Measurements from ENCODE around the gene MTIF2. TPM values are rescaled to one million over a fixed set of nuclear protein-coding genes. Genes with fewer than 3 reads are reported as not detected.

The MTIF2 gene
- total RNA-seq, 4 donors from 2014 or later: 16.1 to 22.6 (median 21.0) TPM

DNA sequence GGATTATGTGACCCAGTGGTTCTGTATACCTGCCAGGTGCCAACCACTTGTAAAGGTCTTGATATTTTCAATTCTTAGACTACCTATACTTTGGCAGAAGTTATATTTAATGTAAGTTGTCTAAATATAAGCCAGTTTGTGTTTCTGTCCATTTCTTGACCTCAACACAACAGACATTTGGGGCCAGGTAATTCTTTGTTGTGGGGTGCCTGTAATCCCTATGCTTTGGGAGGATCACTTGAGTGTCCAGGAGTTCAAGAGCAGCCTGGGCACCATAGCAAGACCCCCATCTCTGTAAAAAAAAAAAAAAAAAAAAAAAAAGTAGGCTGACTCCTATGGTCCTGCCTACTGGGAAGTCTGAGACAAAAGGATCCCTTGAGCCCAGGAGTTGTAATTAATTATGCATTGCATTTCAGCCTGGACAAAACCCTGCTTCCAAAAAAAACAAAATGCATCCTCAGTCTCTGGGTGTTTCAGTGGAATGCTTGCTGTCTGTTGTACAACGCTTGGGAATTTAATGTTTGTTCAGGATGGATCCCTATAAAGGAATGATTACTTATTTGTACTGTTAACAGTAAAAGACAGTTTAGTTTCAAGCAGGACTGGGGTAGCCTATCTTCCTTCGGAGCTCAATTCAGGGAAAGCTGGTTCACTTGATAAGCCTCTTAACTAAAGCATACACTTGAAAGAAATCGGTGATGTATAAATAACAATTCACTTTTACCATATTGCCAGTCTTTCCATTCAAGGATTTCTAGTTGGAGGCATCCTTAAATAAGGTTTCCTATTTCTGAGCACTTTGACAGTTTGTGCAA is 33.1 kb downstream of the MTIF2 start:
- no peaks in the 10 kb centered on the region for H3K9me3 ChIP-seq
- intact Hi-C loops (cut with DNase I): no loop called here
- 85% methylated on average over 3 of the region's 3 CpGs for WGBS

DNA sequence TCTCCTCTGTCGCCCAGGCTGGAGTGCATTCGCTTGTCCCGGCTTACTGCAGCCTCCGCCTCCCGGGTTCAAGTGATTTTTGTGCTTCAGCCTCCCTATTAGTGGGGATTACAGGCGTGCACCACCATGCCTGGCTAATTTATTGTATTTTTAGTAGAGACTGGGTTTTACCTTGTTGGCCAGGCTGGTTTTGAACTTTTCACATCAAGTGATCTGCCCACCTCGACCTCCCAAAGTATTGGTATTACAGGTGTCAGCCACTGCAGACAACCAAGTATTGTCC is 35.4 kb downstream of the MTIF2 start:
- peaks cover 25 to 42% (median 33%) of the 10 kb centered on the region in 4 donors for H3K4me1 ChIP-seq
- intact Hi-C loops (cut with DNase I): no loop called here
- DNase-seq (ENCODE audit: extremely low spot score): no peak
- TF ChIP-seq, protein P1, sequence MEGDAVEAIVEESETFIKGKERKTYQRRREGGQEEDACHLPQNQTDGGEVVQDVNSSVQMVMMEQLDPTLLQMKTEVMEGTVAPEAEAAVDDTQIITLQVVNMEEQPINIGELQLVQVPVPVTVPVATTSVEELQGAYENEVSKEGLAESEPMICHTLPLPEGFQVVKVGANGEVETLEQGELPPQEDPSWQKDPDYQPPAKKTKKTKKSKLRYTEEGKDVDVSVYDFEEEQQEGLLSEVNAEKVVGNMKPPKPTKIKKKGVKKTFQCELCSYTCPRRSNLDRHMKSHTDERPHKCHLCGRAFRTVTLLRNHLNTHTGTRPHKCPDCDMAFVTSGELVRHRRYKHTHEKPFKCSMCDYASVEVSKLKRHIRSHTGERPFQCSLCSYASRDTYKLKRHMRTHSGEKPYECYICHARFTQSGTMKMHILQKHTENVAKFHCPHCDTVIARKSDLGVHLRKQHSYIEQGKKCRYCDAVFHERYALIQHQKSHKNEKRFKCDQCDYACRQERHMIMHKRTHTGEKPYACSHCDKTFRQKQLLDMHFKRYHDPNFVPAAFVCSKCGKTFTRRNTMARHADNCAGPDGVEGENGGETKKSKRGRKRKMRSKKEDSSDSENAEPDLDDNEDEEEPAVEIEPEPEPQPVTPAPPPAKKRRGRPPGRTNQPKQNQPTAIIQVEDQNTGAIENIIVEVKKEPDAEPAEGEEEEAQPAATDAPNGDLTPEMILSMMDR (IDR thresholded peaks at IDR 0.05): no peak
- TF ChIP-seq POLR2AphosphoS5 (IDR thresholded peaks at IDR 0.05) (no peak), POLR2A (IDR thresholded peaks at IDR 0.05; ENCODE audit: low read depth) (no peak), EP300 (IDR thresholded peaks at IDR 0.05) (no peak)
- H3K27me3 ChIP-seq: no peaks in the 10 kb centered on the region
- H3K27ac ChIP-seq (replicated peaks in 1 of 4): peak overlapping the region; percentile 88 to 91 (median 90)
- peaks cover 30 to 52% (median 45%) of the 10 kb centered on the region in 4 donors for H3K36me3 ChIP-seq
- 77% methylated on average over 7 of the region's 7 CpGs for WGBS
- no peaks in the 10 kb centered on the region for H3K9me3 ChIP-seq
- peak overlapping the region; percentile 58 to 85 (median 69) for H3K4me3 ChIP-seq

More for the DNA sequence above, 33.1 kb downstream of the MTIF2 start:
- no peak for DNase-seq (ENCODE audit: extremely low spot score)
- Histone ChIP-seq H3K36me3 (peaks cover 30 to 72% (median 59%) of the 10 kb centered on the region in 4 donors), H3K27me3 (no peaks in the 10 kb centered on the region), H3K4me3 (no peak overlapping the region), H3K4me1 (peaks cover 24 to 38% (median 30%) of the 10 kb centered on the region in 4 donors), H3K27ac (replicated peaks in 1 of 4) (no peak overlapping the region)
- no peak for TF ChIP-seq POLR2A (IDR thresholded peaks at IDR 0.05; ENCODE audit: low read depth)
- TF ChIP-seq, protein P1 (IDR thresholded peaks at IDR 0.05): no peak
- TF ChIP-seq POLR2AphosphoS5 (IDR thresholded peaks at IDR 0.05): no peak
- TF ChIP-seq EP300 (IDR thresholded peaks at IDR 0.05): no peak

DNA sequence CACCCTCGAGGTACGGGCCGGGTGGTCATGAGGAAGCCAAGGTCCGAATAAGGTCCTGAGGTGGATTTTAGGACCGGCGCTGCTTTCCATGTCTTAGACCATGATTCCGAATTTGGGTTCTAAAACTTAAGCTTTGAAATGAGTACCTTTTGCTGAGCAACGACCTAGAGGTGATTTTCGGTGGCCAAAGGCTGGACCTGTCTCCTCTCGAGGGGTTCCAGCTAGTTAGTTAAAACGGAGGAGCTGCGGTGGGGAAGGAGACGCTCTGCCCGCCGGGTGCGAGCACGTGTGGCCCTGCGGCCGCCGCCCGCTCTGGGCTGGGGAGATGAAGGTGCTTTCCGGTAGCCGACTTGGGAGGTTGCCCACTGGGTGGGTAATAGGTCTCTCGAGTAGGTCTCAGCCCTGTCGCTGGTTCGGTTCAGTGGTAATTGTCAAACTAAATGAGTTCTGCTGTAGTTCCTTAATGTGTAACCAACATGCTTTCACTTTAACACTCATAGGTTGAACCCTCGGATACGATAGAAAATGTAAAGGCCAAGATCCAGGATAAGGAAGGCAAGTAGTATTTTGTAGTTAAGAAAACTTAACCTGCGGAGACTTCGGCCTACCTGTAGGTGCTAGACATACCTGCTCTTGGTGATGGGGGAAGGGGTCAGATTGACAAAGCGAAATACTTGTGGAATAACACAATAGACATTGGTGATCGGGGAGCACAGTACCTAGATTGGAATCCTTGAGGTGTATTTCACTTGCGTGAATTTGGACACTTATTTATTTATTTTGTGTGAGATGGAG is 36.0 kb downstream of the MTIF2 start:
- no peaks in the 10 kb centered on the region for H3K9me3 ChIP-seq
- H3K27me3 ChIP-seq: no peaks in the 10 kb centered on the region
- intact Hi-C loops (cut with DNase I): no loop called here
- no peak for DNase-seq (ENCODE audit: extremely low spot score)
- TF ChIP-seq EP300 (IDR thresholded peaks at IDR 0.05) (no peak), POLR2AphosphoS5 (IDR thresholded peaks at IDR 0.05) (no peak), POLR2A (IDR thresholded peaks at IDR 0.05; ENCODE audit: low read depth) (no peak)
- TF ChIP-seq, protein P1 (IDR thresholded peaks at IDR 0.05): no peak
- 8% methylated on average over 30 of the region's 33 CpGs for WGBS
- peaks cover 30 to 47% (median 40%) of the 10 kb centered on the region in 4 donors for H3K36me3 ChIP-seq
- H3K27ac ChIP-seq (replicated peaks in 1 of 4): peak overlapping the region; percentile 88 to 91 (median 90)
- peaks cover 25 to 42% (median 35%) of the 10 kb centered on the region in 4 donors for H3K4me1 ChIP-seq
- H3K4me3 ChIP-seq: peak overlapping the region; percentile 58 to 85 (median 69)

DNA sequence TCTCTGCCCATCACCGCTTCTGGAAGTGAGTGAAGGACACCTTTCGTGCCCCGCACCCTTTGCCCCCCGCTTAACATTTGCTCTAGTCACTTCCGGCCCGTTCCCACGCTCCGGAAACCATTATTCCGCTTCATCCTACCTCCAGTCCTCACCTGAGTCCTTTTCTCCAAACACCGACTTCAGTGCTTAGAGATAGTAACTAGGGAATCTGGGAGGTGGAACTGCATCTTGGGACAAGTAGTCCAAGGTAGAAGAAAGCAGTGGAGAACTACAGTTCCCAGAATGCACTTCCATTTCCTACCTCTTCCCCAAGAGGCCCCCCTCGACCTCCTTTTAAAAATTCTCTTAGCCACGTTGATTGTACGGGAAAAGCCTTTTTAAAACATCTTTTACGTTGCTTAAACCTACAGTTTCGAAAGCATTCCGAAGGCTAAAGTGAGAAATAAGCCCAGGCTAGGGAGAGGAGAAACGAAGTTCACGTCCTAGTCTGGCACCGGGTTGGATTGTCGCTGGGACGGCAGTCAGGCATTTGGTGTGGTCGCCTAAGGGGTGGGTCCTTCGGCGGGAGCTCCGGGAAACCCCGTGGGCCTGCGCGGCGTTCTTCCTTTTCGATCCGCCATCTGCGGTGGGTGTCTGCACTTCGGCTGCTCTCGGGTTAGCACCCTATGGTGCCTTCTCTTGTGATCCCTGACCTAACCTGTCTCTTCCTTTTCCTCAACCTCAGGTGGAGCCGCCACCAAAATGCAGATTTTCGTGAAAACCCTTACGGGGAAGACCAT is 36.8 kb downstream of the MTIF2 start, which contains the start of the genes CLHC1 and RPS27A:
Gene CLHC1, minus strand, starts transcription at position 210 of the 779 bp plus-strand sequence. CDS start 9,882 bp downstream, outside the sequence.
Gene RPS27A, plus strand, starts transcription at position 605 of the 779 bp plus-strand sequence. Its CDS starts 137 bp downstream, at position 742.
- Histone ChIP-seq H3K36me3 (peaks cover 29 to 40% (median 34%) of the 10 kb centered on the region in 4 donors), H3K27ac (replicated peaks in 1 of 4) (peak within 1 kb of the TSS; percentile 88 to 91 (median 90)), H3K4me3 (peak within 1 kb of the TSS; percentile 58 to 85 (median 69)), H3K27me3 (no peaks in the 10 kb centered on the region), H3K4me1 (peaks cover 25 to 44% (median 36%) of the 10 kb centered on the region in 4 donors), H3K9me3 (no peaks in the 10 kb centered on the region)
- under 1% methylated on average over 37 of the region's 37 CpGs for WGBS
- intact Hi-C loops (cut with DNase I): no loop called here
- DNase-seq (ENCODE audit: extremely low spot score): peak; percentile 98
- TF ChIP-seq POLR2AphosphoS5 (IDR thresholded peaks at IDR 0.05) (peak; percentile 91 to 96), EP300 (IDR thresholded peaks at IDR 0.05) (no peak), POLR2A (IDR thresholded peaks at IDR 0.05; ENCODE audit: low read depth) (peak; percentile 73)
- TF ChIP-seq, protein P1 (IDR thresholded peaks at IDR 0.05): peak in 1 of 3 experiments; percentile 7
